ENCODE measurements around the gene MSMB.
"Not testable (repeated sequence)": the region's sequence is repeated elsewhere in the genome, so short reads cannot be mapped to it uniquely, and the experiment has no call there.

Gene MSMB

DNA sequence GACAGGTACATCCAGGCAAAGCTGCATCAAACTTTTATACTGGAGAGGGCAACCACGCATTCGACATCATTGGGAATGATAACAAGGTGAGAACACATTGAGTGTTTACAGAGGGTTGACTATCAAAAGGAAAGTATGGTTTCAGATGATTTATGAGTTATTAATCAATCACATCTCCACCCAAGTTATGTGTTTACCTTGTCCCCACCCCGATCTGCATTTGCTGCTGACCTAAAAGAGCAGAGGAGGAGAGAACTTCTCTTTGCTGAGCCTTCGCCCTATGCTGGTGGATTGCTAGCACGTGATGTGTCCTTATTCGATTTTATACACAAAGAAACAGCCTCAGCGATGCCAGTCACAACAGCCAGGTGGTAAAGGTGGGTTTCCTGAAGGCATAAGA, at the start of gene MSMB:
Gene MSMB, minus strand, starts transcription at position 9 of the 400 bp plus-strand sequence. CDS start 32 bp downstream, outside the sequence.
- no peak for DNase-seq (ENCODE audit: low read depth in 2 of 3, low spot score in 1 of 3)

DNA sequence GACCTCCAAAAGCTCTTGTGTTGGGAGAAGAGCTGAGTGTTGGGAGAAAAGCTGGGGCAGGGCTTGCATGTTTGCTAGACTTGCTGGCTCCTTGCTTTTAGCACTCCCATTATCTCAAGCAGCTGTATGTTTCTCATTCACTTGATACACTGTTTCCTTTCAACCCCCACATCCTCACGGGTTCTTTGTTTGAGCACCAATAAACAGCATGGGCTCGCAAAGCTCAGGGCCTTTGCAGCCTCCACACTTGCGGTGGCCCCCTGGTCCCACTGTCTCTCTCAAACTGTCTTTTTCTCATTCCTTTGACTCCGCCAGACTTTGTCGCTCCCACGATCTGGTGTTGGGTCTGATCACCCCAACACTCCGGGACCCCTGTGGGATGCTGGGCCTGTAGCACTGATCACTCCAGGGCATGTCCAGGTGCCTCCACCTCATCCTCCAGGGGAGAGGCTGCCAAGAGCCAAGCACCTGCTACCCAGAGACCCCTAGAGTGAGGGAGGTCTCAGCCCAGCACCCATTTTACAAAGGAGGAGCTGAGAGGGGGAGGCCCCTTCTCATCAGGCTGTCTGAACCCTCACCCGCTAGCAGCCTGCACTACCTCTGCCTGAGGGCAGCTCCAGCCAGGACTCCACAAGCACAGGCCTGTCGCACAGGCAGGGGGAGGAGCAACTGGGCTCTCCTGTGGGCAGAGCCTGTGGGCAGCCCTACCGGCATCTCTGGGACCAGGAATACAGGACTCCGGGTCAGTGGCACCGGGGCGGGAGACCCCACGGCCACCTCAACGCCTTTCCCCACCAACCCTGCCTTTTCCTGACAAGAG, 49.1 kb upstream of the MSMB start:
- no peak for DNase-seq (ENCODE audit: low read depth in 2 of 3, low spot score in 1 of 3)

DNA sequence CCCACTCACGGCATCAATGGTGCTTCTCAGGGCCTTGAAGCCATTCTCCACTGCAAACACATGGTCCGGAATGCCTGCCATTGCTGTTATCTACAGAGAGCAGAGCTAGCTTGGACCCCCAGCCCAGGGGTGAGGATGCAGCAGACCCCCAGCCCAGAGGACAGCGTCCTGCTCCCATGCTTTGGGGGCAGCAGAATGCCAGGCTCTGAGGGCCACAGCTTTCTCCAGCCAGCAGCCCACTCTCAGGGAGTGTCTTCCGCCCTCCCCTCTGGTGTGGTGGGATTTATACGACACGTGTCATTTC, 48.1 kb upstream of the MSMB start:
- DNase-seq (ENCODE audit: low read depth in 2 of 3, low spot score in 1 of 3): no peak

DNA sequence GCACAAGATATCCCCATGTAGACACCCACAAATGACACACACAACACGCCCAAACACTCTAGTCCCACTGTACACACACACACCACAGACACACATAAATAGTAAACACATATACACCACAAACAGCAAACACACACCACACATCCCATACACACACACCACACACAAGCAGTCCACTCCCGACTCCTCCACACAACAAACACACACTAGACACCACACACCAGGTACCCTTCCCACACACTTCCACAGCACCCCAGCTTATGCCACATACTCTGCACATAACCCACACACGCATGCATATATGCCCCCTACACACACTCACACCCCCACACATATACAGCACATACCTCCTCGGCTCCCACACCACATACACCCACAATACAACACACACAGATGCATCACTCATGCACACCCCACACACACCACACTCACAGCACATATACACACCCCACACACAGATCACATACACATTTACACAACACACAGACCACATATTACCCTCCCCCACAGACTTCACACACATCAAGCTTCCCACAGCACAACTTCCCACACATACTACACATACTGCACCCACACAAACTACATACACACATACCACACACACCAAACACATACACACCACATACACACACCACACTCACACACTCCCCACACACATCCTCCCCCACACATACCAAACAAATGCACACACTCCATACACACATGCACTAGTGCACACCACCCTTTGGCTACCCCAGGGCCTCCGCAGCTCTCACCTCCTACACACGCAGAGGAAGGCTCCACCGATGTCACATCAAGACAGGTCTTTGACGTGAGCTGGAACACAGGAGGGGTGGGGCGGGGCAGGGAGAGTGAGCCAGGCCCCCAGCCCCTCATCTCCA, 47.5 kb upstream of the MSMB start:
- DNase-seq (ENCODE audit: low read depth in 2 of 3, low spot score in 1 of 3): not testable (repeated sequence)

DNA sequence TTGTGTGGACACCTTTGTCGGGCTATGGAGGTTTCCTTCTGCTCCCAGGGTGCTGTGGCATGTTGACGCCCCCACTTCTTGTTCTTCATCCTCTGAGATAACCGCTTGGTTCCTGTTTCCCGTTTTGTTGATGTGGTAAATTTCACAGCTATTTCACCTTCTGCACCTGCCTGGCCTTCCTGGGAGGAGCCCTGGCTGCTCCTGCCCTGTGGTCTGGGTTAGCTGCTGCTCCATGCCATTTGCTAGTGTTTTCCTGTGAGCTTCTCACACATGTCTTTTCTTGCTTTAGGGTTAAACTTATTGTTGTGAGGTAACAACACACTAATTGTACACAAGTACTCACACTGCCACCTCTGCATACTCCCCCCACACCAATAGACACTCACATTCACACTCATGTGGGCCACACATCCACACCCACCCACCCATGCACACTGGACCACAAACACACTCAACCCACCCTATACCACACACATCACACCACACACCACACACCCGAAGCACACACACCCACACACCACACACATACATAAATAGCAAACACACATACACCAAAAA, 46.5 kb upstream of the MSMB start:
- no peak for DNase-seq (ENCODE audit: low read depth in 2 of 3, low spot score in 1 of 3)

GRCh38 chr10:46091828-46092523, 45.9 kb upstream of the MSMB start:
- no peak for DNase-seq (ENCODE audit: low read depth in 2 of 3, low spot score in 1 of 3)

GRCh38 chr10:46091080-46091827, 45.2 kb upstream of the MSMB start:
- no peak for DNase-seq (ENCODE audit: low read depth in 2 of 3, low spot score in 1 of 3)

DNA sequence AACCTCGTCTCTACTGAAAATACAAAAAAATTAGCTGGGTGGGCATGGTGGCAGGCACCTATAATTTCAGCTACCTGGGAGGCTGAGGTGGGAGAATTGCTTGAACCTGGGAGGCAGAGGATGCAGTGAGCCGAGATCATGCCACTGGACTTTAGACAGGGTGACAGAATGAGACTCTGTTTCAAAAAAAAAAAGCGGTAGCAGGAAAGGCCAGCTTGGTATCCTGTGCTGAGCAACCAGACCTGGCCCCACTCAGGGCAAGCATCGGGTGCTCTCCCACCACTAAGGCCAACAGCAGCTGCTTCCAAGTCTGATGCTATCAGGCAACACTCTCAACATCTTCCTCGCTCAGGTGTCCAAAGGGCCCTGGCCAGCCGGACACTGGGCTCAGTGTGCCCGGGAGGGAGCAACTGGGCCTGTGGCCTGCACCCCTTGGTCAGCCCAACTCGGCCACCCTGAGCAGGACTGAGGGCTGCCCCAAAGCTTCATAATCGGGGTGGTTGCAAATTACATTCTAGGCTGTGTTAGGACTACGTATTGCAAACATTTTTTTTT, 44.3 kb upstream of the MSMB start:
- no peak for DNase-seq (ENCODE audit: low read depth in 2 of 3, low spot score in 1 of 3)

DNA sequence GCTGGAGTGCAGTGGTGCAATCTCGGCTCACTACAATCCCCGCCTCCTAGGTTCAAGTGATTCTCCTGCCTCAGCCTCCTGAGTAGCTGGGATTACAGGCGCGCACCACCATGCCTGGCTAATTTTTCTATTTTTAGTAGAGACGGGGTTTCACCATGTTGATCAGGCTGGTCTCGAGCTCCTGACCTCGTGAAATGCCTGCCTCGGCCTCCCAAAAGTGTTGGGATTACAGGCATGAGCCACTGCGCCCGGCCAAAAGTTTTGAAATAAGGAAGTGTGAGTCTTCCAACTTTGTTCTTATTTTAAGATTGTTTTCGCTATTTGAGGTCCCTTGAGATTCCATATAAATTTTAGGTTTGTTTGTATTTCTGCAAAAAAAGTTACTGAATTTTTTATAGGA, 41.3 kb upstream of the MSMB start:
- not testable (repeated sequence) for DNase-seq (ENCODE audit: low read depth in 2 of 3, low spot score in 1 of 3)

- DNase-seq (ENCODE audit: low read depth in 2 of 3, low spot score in 1 of 3): no peak
These were observed 38.5 kb upstream of the MSMB start for GRCh38 chr10:46084321-46085165.

GRCh38 chr10:46080886-46081285, 34.8 kb upstream of the MSMB start:
- DNase-seq (ENCODE audit: low read depth in 2 of 3, low spot score in 1 of 3): no peak

- DNase-seq (ENCODE audit: low read depth in 2 of 3, low spot score in 1 of 3): no peak
These were observed 33.9 kb upstream of the MSMB start for GRCh38 chr10:46079831-46080585.

GRCh38 chr10:46077731-46078413, 31.8 kb upstream of the MSMB start:
- no peak for DNase-seq (ENCODE audit: low read depth in 2 of 3, low spot score in 1 of 3)

GRCh38 chr10:46077141-46077554, 31.1 kb upstream of the MSMB start:
- DNase-seq (ENCODE audit: low read depth in 2 of 3, low spot score in 1 of 3): no peak

DNA sequence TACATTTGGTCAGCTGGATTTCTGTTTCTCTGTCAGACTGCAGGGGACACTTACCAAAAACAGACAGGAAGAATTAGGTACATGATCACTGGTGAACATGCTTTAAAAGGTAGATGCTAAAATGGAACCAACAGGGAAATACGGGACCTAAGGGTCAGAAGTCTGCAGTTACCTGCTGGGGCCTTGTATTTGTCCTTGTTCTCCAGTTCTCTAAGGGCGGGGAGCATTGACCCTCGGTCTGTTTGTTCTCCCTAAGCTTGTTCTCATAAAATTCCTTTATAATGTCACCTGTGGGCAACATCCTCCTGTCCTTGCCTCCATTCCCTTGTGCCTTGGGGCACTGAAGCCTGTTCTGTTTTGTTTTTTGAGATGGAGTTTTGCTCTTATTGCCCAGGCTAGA, 29.8 kb upstream of the MSMB start:
- no peak for DNase-seq (ENCODE audit: low read depth in 2 of 3, low spot score in 1 of 3)

GRCh38 chr10:46074196-46074946, 28.3 kb upstream of the MSMB start:
- no peak for DNase-seq (ENCODE audit: low read depth in 2 of 3, low spot score in 1 of 3)

DNA sequence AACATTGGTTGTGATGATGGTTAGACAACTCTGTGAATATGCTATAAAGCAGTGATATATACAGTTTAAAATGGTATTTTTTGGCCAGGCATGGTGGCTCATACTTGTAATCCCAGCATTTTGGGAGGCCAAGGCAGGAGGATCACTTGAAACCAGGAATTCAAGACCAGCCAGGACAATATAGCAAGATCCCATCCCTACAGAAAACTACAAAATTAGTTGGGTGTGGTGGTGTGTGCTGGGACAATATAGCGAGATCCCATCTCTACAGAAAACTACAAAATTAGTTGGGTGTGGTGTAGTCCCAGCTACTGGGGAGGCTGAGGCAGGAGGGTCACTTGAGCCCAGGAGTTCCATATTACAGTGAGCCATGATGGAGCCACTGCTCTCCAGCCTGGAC, 27.5 kb upstream of the MSMB start:
- no peak for DNase-seq (ENCODE audit: low read depth in 2 of 3, low spot score in 1 of 3)

Measured in stimulated activated CD4-positive, alpha-beta T cell treated with anti-CD3 and anti-CD28 coated beads, Interleukin-12 subunit alpha, Interleukin-12 subunit beta, amount 100 ng/mL, for 48 hours (primary cell).